Endothelial cell of umbilical vein (primary cell): ENCODE data around the gene U2AF2. TPM values are rescaled to one million over a fixed set of nuclear protein-coding genes. Genes with fewer than 3 reads are reported as not detected.

Experiments used
- BruUV-seq: library from RNA; stranded (reverse); fragments of 400-500 nt; replicated peaks from 2 replicates; lab custom pipeline; 2021; lab: Mats Ljungman, UMichigan
- CTCF ChIA-PET: fragments of 300-600, 350-600 bp; sonication (Branson Sonifier 250); formaldehyde crosslinking; loops from one replicate; lab custom pipeline; 2021; ENCODE audit warnings: antibody characterized with exemption, inconsistent platforms; lab: Charles Lee
- POLR2A ChIA-PET: fragments of 300-600, 350-600 bp; sonication (Branson Sonifier 250); formaldehyde crosslinking; loops from one replicate; lab custom pipeline; 2021; ENCODE audit warnings: antibody characterized with exemption, inconsistent platforms; lab: Charles Lee
- DNase-seq: peaks from one replicate; pipeline ENCODE4 v3.0.0-alpha.2; 2011; ENCODE audit warnings: low read depth, low spot score
- FAIRE-seq: peaks from 2 replicates; lab custom pipeline; 2011; peaks lifted over from hg19 to GRCh38; lab: Jason Lieb, UNC
- H2AFZ ChIP-seq: 2 replicates; pipeline ENCODE4 v1.6.0; 2012; ENCODE audit warnings: low read depth, low read length, control low read depth, inconsistent platforms
- H3K27ac ChIP-seq: 2 replicates; pipeline ENCODE4 v1.5.1; 2011; ENCODE audit warnings: low read depth, mild to moderate bottlenecking, control low read depth, low read length, moderate library complexity; ENCODE audit not compliant: insufficient read depth
- H3K27me3 ChIP-seq, 2 experiments: 2 replicates each; pipeline versions ENCODE4 v1.6.0 to v1.6.1; 2011; ENCODE audit warnings: low read length in 2 of 2, mixed read lengths in 1 of 2; ENCODE audit not compliant: control insufficient read depth in 2 of 2, insufficient read depth in 2 of 2
- H3K36me3 ChIP-seq, 2 experiments: 2 replicates in 1 of 2; 3 replicates in 1 of 2; pipeline ENCODE4 v1.5.1; 2011; ENCODE audit warnings: low read length in 2 of 2, mild to moderate bottlenecking in 1 of 2, moderate library complexity in 1 of 2; ENCODE audit not compliant: control insufficient read depth in 2 of 2, insufficient read depth in 2 of 2; ENCODE audit errors: extremely low read depth in 1 of 2
- H3K4me1 ChIP-seq: 3 replicates; pipeline ENCODE4 v1.5.1; 2011; ENCODE audit warnings: mild to moderate bottlenecking, low read length; ENCODE audit not compliant: control insufficient read depth, insufficient read depth; ENCODE audit errors: extremely low read depth
- H3K4me2 ChIP-seq: 2 replicates; pipeline ENCODE4 v1.6.1; 2011; ENCODE audit warnings: low read length, control low read depth, mixed read lengths; ENCODE audit not compliant: insufficient read depth
- H3K4me3 ChIP-seq, 3 experiments: fragments of 200-600 bp in 1 of 3; sonication (generic), shearing (Covaris generic) in 1 of 3; replicated peaks in 1 of 3; 2 replicates each; pipeline ENCODE4 v1.5.1; 2011 to 2016; ENCODE audit warnings: control low read depth in 3 of 3, low read length in 3 of 3, mild to moderate bottlenecking in 2 of 3, inconsistent platforms in 1 of 3, low read depth in 1 of 3, moderate library complexity in 1 of 3; ENCODE audit not compliant: insufficient read depth in 1 of 3
- H3K79me2 ChIP-seq: 2 replicates; pipeline ENCODE4 v1.6.0; 2012; ENCODE audit warnings: low read length, inconsistent platforms; ENCODE audit not compliant: control insufficient read depth, insufficient read depth
- H3K9ac ChIP-seq: replicated peaks from 2 replicates; pipeline ENCODE3; 2011; ENCODE audit warnings: low read length, control low read depth; ENCODE audit not compliant: insufficient read depth; ENCODE audit errors: extremely low read depth
- H3K9me1 ChIP-seq: replicated peaks from 3 replicates; pipeline ENCODE4 v1.6.0; 2011; ENCODE audit warnings: mild to moderate bottlenecking, low read length; ENCODE audit not compliant: control insufficient read depth, insufficient read depth; ENCODE audit errors: extremely low read depth
- H3K9me3 ChIP-seq: replicated peaks from 2 replicates; pipeline ENCODE4 v1.5.1; 2012; ENCODE audit warnings: low read length, inconsistent platforms; ENCODE audit not compliant: control insufficient read depth, insufficient read depth
- H4K20me1 ChIP-seq: replicated peaks from 2 replicates; pipeline ENCODE3; 2011; ENCODE audit warnings: mild to moderate bottlenecking, low read length; ENCODE audit not compliant: control insufficient read depth, insufficient read depth; ENCODE audit errors: extremely low read depth
- GATA2 ChIP-seq: IDR thresholded peaks from 2 replicates; pipeline ENCODE4 v1.7.0; 2011; ENCODE audit warnings: low read depth, mild to moderate bottlenecking, moderate library complexity, mixed read lengths, low read length; ENCODE audit not compliant: insufficient read length, insufficient read depth
- JUN ChIP-seq: IDR thresholded peaks from 2 replicates; pipeline ENCODE4 v1.6.1; 2011; ENCODE audit warnings: borderline replicate concordance, low read depth; ENCODE audit not compliant: insufficient read length, insufficient read depth
- MYC ChIP-seq: IDR thresholded peaks from one replicate; pipeline ENCODE4 v1.6.1; 2011; ENCODE audit warnings: mild to moderate bottlenecking, low read depth, low read length
- POLR2A ChIP-seq: IDR thresholded peaks from 2 replicates; pipeline ENCODE4 v1.6.1; 2012; ENCODE audit warnings: low read depth, mild to moderate bottlenecking, control low read depth, low read length
- POLR2AphosphoS5 ChIP-seq: IDR thresholded peaks from 2 replicates; pipeline ENCODE4 v1.6.1; 2012; ENCODE audit warnings: low read depth, mild to moderate bottlenecking, control low read depth, low read length, moderate library complexity; ENCODE audit not compliant: insufficient read depth
- dilution Hi-C: fragments of 300-500 bp; cut with MboI; formaldehyde crosslinking; loops from one replicate; pipeline ENCODE4 v1.15.0; 2019; ENCODE audit warnings: low sequenced_read_pairs; ENCODE audit not compliant: extremely low pct_ligation_motif_present
- intact Hi-C: fragments of 100-400 bp; cut with micrococcal nuclease; formaldehyde crosslinking; loops from one replicate; pipeline ENCODE4 v1.10.0; 2022
- polyA plus RNA-seq, 4 experiments: library from polyadenylated mRNA; depleted of rRNA in 3 of 4; stranded (reverse) in 3 of 4; unstranded in 1 of 4; fragments of >200 nt; gene quantifications; 2 replicates each; pipeline versions ENCODE4 v1.2.1 to v1.2.3, GENCODE V29; 2011 to 2012; ENCODE audit warnings: missing spikeins in 1 of 4
- total RNA-seq: library from RNA; stranded (reverse); gene quantifications from 2 replicates; pipeline ENCODE4 v1.2.3, GENCODE V29; 2021
- TF ChIP-seq, protein P1 (sequence below): IDR thresholded peaks from 2 replicates; pipeline ENCODE4 v1.6.1; 2011; ENCODE audit not compliant: insufficient read depth, insufficient read length

The U2AF2 gene
- total and polyA plus RNA-seq, 2 donors (not counting 3 experiments of a cell fraction or from before 2014, with no cell fraction given) = 183 to 259 TPM

DNA sequence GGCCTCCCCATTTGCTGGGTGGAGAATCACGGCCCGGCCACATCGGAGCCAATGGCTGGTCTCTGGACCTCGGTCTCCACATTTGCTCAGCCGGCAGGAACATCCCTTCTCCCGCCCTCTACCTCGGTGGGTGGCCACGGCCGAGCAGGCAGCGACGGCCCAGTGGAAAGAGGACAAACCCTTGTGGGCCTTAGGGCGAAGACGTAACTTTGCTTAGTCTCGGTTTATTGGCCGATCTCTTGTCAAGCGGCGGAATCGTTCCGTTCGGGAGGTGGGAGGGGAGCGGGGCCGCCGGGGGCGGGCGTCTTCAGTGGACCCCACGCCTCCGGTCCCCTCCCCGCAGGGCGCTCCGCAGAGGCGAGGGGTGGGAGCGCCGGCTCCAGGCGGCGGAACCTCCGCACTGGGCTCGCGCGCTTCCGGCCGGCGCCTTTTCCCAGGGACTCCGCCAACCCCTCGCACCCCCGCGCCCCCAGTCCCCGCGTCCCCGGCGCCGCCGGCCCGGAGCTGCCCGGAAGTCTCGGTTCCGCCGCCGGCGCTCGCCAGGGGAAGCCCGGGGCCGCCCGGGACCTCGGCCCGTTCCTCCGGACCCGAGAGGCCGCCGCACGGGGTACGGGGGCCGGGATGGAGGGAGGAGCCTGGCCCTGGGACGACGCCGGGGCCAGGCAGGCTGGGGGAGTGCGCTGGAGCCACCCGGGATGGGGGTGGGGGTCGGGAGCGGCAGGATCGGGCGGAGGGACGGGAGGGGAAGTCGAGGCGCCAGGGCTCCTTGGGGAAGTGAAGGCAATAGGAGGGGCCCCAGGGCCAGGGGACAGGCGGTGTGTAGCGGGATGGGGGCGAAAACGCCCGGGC, 14.0 kb upstream of the U2AF2 start, which contains the start of gene ZNF580:
TSS of gene ZNF580 (plus strand) at position 426 of the 849 bp plus-strand sequence. CDS start 1,507 bp downstream, outside the sequence.
- peaks cover 35% of the 10 kb centered on the region for H3K79me2 ChIP-seq
- TF ChIP-seq, protein P1, sequence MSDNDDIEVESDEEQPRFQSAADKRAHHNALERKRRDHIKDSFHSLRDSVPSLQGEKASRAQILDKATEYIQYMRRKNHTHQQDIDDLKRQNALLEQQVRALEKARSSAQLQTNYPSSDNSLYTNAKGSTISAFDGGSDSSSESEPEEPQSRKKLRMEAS = no peak
- no peak for TF ChIP-seq POLR2AphosphoS5
- TF ChIP-seq GATA2 = no peak
- TF ChIP-seq MYC = no peak
- TF ChIP-seq POLR2A = no peak
- TF ChIP-seq JUN = no peak
- FAIRE-seq (peak; percentile 75), DNase-seq (peak; percentile 71)
- peak within 1 kb of the TSS; percentile 53 to 75 (median 59) for H3K4me3 ChIP-seq
- CTCF ChIA-PET = interaction anchor here (0.6 to 1.4 kb wide), 8 partner anchors 8 to 173 kb away, joined by 3 to 6 read pairs (median 4); partner anchors contain the start of gene ZNF784
- no TSS peak for BruUV-seq
- POLR2A ChIA-PET = no interaction called here
- no peaks in the 10 kb centered on the region for H3K27me3 ChIP-seq
- peak within 1 kb of the TSS; percentile 41 for H3K9ac ChIP-seq
- peak within 1 kb of the TSS; percentile 52 for H3K27ac ChIP-seq
- no peaks in the 10 kb centered on the region for H4K20me1 ChIP-seq
- peaks cover 3 to 10% of the 10 kb centered on the region in 2 experiments for H3K36me3 ChIP-seq
- intact Hi-C loops (loop anchor here (1.0 to 5.0 kb wide), 2 partner anchors 12 to 554 kb away; no protein-coding TSS in a partner anchor), dilution Hi-C loops (no loop called here)
- no peaks in the 10 kb centered on the region for H3K9me3 ChIP-seq
- H3K4me1 ChIP-seq = peaks cover 26% of the 10 kb centered on the region
- H3K4me2 ChIP-seq = peak within 1 kb of the TSS; percentile 63
- peak within 1 kb of the TSS; percentile 64 for H2AFZ ChIP-seq
- no peaks in the 10 kb centered on the region for H3K9me1 ChIP-seq
